Measurements from ENCODE around the gene FBXW8. TPM values are rescaled to one million over a fixed set of nuclear protein-coding genes. Genes with fewer than 3 reads are reported as not detected.

Gene FBXW8
- total RNA-seq, 4 donors from 2014 or later: 4.7 to 28.9 (median 9.2) TPM

- Histone ChIP-seq H3K27me3 (no peaks in the 10 kb centered on the region), H3K4me1 (no peaks in the 10 kb centered on the region), H3K4me3 (no peak overlapping the region), H3K9me3 (peaks cover 0 to 3% (median 0%) of the 10 kb centered on the region in 4 donors), H3K27ac (no peak overlapping the region), H3K36me3 (no peaks in the 10 kb centered on the region)
- DNase-seq: no peak
- no peak for TF ChIP-seq POLR2A (IDR thresholded peaks at IDR 0.05)
- TF ChIP-seq, protein P1, sequence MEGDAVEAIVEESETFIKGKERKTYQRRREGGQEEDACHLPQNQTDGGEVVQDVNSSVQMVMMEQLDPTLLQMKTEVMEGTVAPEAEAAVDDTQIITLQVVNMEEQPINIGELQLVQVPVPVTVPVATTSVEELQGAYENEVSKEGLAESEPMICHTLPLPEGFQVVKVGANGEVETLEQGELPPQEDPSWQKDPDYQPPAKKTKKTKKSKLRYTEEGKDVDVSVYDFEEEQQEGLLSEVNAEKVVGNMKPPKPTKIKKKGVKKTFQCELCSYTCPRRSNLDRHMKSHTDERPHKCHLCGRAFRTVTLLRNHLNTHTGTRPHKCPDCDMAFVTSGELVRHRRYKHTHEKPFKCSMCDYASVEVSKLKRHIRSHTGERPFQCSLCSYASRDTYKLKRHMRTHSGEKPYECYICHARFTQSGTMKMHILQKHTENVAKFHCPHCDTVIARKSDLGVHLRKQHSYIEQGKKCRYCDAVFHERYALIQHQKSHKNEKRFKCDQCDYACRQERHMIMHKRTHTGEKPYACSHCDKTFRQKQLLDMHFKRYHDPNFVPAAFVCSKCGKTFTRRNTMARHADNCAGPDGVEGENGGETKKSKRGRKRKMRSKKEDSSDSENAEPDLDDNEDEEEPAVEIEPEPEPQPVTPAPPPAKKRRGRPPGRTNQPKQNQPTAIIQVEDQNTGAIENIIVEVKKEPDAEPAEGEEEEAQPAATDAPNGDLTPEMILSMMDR (IDR thresholded peaks at IDR 0.05): no peak
Measured at GRCh38 chr12:116891019-116891418, 19.7 kb upstream of the FBXW8 start.

- TF ChIP-seq, protein P1 (IDR thresholded peaks at IDR 0.05): no peak
- no peak for TF ChIP-seq POLR2A (IDR thresholded peaks at IDR 0.05)
- Histone ChIP-seq H3K4me1 (no peaks in the 10 kb centered on the region), H3K4me3 (no peak overlapping the region), H3K9me3 (peaks cover 0 to 3% (median 0%) of the 10 kb centered on the region in 4 donors), H3K27me3 (no peaks in the 10 kb centered on the region), H3K36me3 (no peaks in the 10 kb centered on the region), H3K27ac (no peak overlapping the region)
- DNase-seq: no peak
Measured at GRCh38 chr12:116892349-116893140, 18.2 kb upstream of the FBXW8 start.

DNA sequence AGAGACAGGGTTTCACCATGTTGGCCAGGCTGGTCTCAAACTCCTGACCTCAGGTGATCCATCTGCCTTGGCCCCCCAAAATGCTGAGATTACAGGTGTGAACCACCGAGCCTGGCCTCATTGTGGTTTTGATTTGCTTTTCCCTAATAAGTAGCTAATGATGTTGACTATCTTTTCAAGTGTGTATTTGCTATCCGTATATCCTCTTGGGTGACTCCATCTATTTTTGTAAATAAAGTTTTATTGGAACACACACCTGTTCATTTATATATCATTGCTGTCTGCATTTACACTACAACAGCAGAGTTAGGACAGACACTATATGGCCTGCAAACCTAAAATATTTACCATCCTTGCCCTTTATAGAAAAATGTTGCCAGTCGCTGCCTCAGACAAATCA, 15.8 kb upstream of the FBXW8 start:
- Histone ChIP-seq H3K9me3 (peaks cover 0 to 3% (median 0%) of the 10 kb centered on the region in 4 donors), H3K4me1 (no peaks in the 10 kb centered on the region), H3K36me3 (no peaks in the 10 kb centered on the region), H3K27ac (no peak overlapping the region), H3K4me3 (no peak overlapping the region), H3K27me3 (no peaks in the 10 kb centered on the region)
- DNase-seq: no peak
- TF ChIP-seq POLR2A (IDR thresholded peaks at IDR 0.05): no peak
- TF ChIP-seq, protein P1 (IDR thresholded peaks at IDR 0.05): no peak

GRCh38 chr12:116896411-116896924, 14.3 kb upstream of the FBXW8 start:
- Histone ChIP-seq H3K36me3 (no peaks in the 10 kb centered on the region), H3K4me3 (no peak overlapping the region), H3K9me3 (no peaks in the 10 kb centered on the region), H3K27me3 (no peaks in the 10 kb centered on the region), H3K27ac (no peak overlapping the region), H3K4me1 (no peaks in the 10 kb centered on the region)
- no peak for DNase-seq
- TF ChIP-seq, protein P1 (IDR thresholded peaks at IDR 0.05): no peak
- TF ChIP-seq POLR2A (IDR thresholded peaks at IDR 0.05): no peak

- H3K4me3 ChIP-seq: no peak overlapping the region
- DNase-seq: no peak
- H3K9me3 ChIP-seq: no peaks in the 10 kb centered on the region
- no peak for TF ChIP-seq POLR2A (IDR thresholded peaks at IDR 0.05)
- TF ChIP-seq, protein P1 (IDR thresholded peaks at IDR 0.05): no peak
- no peaks in the 10 kb centered on the region for H3K27me3 ChIP-seq
- no peaks in the 10 kb centered on the region for H3K4me1 ChIP-seq
- no peaks in the 10 kb centered on the region for H3K36me3 ChIP-seq
- H3K27ac ChIP-seq: no peak overlapping the region
Measured at GRCh38 chr12:116897476-116897875, 13.3 kb upstream of the FBXW8 start.
